HUES48 (cell line): ENCODE data around the gene PRELID3B.
"Not testable (repeated sequence)": the region's sequence is repeated elsewhere in the genome, so short reads cannot be mapped to it uniquely, and the experiment has no call there.

Experiments
- H3K27ac ChIP-seq: one replicate; pipeline ENCODE4 v1.7.0; 2013; ENCODE audit warnings: low read depth, low read length, inconsistent platforms
- H3K27me3 ChIP-seq: 2 replicates; pipeline ENCODE4 v1.6.1; 2013; ENCODE audit warnings: mild to moderate bottlenecking, low read length; ENCODE audit not compliant: control insufficient read depth, insufficient read depth
- H3K36me3 ChIP-seq: 2 replicates; pipeline ENCODE4 v1.6.1; 2013; ENCODE audit warnings: low read length; ENCODE audit not compliant: control insufficient read depth, insufficient read depth
- H3K4me1 ChIP-seq: 2 replicates; pipeline ENCODE4 v1.6.1; 2013; ENCODE audit warnings: mild to moderate bottlenecking, low read length; ENCODE audit not compliant: control insufficient read depth, insufficient read depth
- H3K4me3 ChIP-seq: 2 replicates; pipeline ENCODE4 v1.5.1; 2013; ENCODE audit warnings: mild to moderate bottlenecking, low read depth, low read length
- H3K9ac ChIP-seq: 2 replicates; pipeline ENCODE4 v1.6.1; 2013; ENCODE audit warnings: mild to moderate bottlenecking, low read depth, low read length, moderate library complexity
- H3K9me3 ChIP-seq: 2 replicates; pipeline ENCODE4 v1.6.1; 2013; ENCODE audit warnings: low read length; ENCODE audit not compliant: control insufficient read depth, insufficient read depth

Gene PRELID3B

GRCh38 chr20:59048681-59049030 lies 6.1 kb upstream of the PRELID3B start:
- no peaks in the 10 kb centered on the region for H3K4me1 ChIP-seq
- no peaks in the 10 kb centered on the region for H3K36me3 ChIP-seq
- H3K9me3 ChIP-seq = no peaks in the 10 kb centered on the region
- H3K27me3 ChIP-seq = peaks cover 11% of the 10 kb centered on the region; the same call in 1 of the 2 replicates
- H3K27ac ChIP-seq = no peak overlapping the region
- no peak overlapping the region for H3K4me3 ChIP-seq
- no peak overlapping the region for H3K9ac ChIP-seq

- peaks cover 11% of the 10 kb centered on the region; the same call in 1 of the 2 replicates for H3K27me3 ChIP-seq
- no peak overlapping the region for H3K27ac ChIP-seq
- no peak overlapping the region for H3K4me3 ChIP-seq
- H3K36me3 ChIP-seq = no peaks in the 10 kb centered on the region
- no peaks in the 10 kb centered on the region for H3K9me3 ChIP-seq
- no peak overlapping the region for H3K9ac ChIP-seq
- H3K4me1 ChIP-seq = peaks cover 2% of the 10 kb centered on the region; the same call in 1 of the 2 replicates
Measured at GRCh38 chr20:59047938-59048680, 5.5 kb upstream of the PRELID3B start.

- Histone ChIP-seq H3K9ac (no peak overlapping the region), H3K27me3 (peaks cover 11% of the 10 kb centered on the region; the same call in 1 of the 2 replicates), H3K9me3 (no peaks in the 10 kb centered on the region), H3K27ac (no peak overlapping the region), H3K4me3 (no peak overlapping the region), H3K36me3 (no peaks in the 10 kb centered on the region), H3K4me1 (peaks cover 7% of the 10 kb centered on the region; the same call in 1 of the 2 replicates)
Measured at GRCh38 chr20:59046862-59047261, 4.3 kb upstream of the PRELID3B start.

- Histone ChIP-seq H3K9ac (no peak overlapping the region), H3K4me3 (no peak overlapping the region), H3K9me3 (no peaks in the 10 kb centered on the region), H3K27ac (no peak overlapping the region), H3K27me3 (peaks cover 6% of the 10 kb centered on the region; the same call in 1 of the 2 replicates), H3K4me1 (peaks cover 8% of the 10 kb centered on the region; the same call in 1 of the 2 replicates), H3K36me3 (peaks cover 7% of the 10 kb centered on the region; the same call in 1 of the 2 replicates)
Measured at GRCh38 chr20:59044796-59045195, 2.2 kb upstream of the PRELID3B start.

GRCh38 chr20:59044295-59044694 lies 1.7 kb upstream of the PRELID3B start:
- Histone ChIP-seq H3K9me3 (no peaks in the 10 kb centered on the region), H3K27ac (no peak overlapping the region), H3K4me3 (no peak overlapping the region), H3K4me1 (peaks cover 8% of the 10 kb centered on the region; the same call in 1 of the 2 replicates), H3K27me3 (peaks cover 6% of the 10 kb centered on the region; the same call in 1 of the 2 replicates), H3K36me3 (peaks cover 7% of the 10 kb centered on the region; the same call in 1 of the 2 replicates), H3K9ac (no peak overlapping the region)

- Histone ChIP-seq H3K27ac (no peak overlapping the region), H3K27me3 (peaks cover 6% of the 10 kb centered on the region; the same call in 1 of the 2 replicates), H3K36me3 (peaks cover 7% of the 10 kb centered on the region; the same call in 1 of the 2 replicates), H3K4me3 (no peak overlapping the region), H3K9me3 (no peaks in the 10 kb centered on the region), H3K4me1 (peaks cover 8% of the 10 kb centered on the region; the same call in 1 of the 2 replicates), H3K9ac (no peak overlapping the region)
Measured at GRCh38 chr20:59043698-59044097, 1.1 kb upstream of the PRELID3B start.

GRCh38 chr20:59042796-59043631 lies 428 bp upstream of the PRELID3B start:
- Histone ChIP-seq H3K4me3 (peak overlapping the region; percentile 86), H3K4me1 (peaks cover 8% of the 10 kb centered on the region; the same call in 1 of the 2 replicates), H3K9ac (peak overlapping the region; percentile 82; the same call in 1 of the 2 replicates), H3K36me3 (peaks cover 12% of the 10 kb centered on the region), H3K9me3 (no peaks in the 10 kb centered on the region), H3K27ac (peak overlapping the region; percentile 28), H3K27me3 (peaks cover 2% of the 10 kb centered on the region; the same call in 1 of the 2 replicates)

- Histone ChIP-seq H3K36me3 (peaks cover 28% of the 10 kb centered on the region), H3K4me3 (peak overlapping the region; percentile 86)
- H3K4me1 ChIP-seq, H3K27me3 ChIP-seq, H3K9me3 ChIP-seq, H3K9ac ChIP-seq, H3K27ac ChIP-seq: not testable (repeated sequence)
Measured at GRCh38 chr20:59041487-59041886, 1.1 kb downstream of the PRELID3B start.

- H3K9me3 ChIP-seq = no peaks in the 10 kb centered on the region
Measured at GRCh38 chr20:59040667-59041066, 1.9 kb downstream of the PRELID3B start.

GRCh38 chr20:59039233-59039632 lies 3.4 kb downstream of the PRELID3B start:
- no peaks in the 10 kb centered on the region for H3K9me3 ChIP-seq
- H3K36me3 ChIP-seq = peaks cover 50% of the 10 kb centered on the region
- H3K4me3 ChIP-seq = no peak overlapping the region
- no peaks in the 10 kb centered on the region for H3K27me3 ChIP-seq
- H3K9ac ChIP-seq = no peak overlapping the region
- peaks cover 8% of the 10 kb centered on the region; the same call in 1 of the 2 replicates for H3K4me1 ChIP-seq
- H3K27ac ChIP-seq = no peak overlapping the region

More at GRCh38 chr20:59040667-59041066, 1.9 kb downstream of the PRELID3B start:
- no peak overlapping the region for H3K27ac ChIP-seq
- H3K36me3 ChIP-seq = peaks cover 36% of the 10 kb centered on the region
- peaks cover 8% of the 10 kb centered on the region; the same call in 1 of the 2 replicates for H3K4me1 ChIP-seq
- no peak overlapping the region for H3K9ac ChIP-seq
- no peak overlapping the region for H3K4me3 ChIP-seq
- no peaks in the 10 kb centered on the region for H3K27me3 ChIP-seq
